IMR-90 (cell line): Measurements from ENCODE around the gene SLC4A4. TPM values are rescaled to one million over a fixed set of nuclear protein-coding genes. Genes with fewer than 3 reads are reported as not detected.

ENCODE experiments used
- ATAC-seq: fragments of 200-7000 bp; cut with Tn5 transposase; 2 replicates; pipeline ENCODE4 v1.9.1; 2020; ENCODE audit warnings: low read depth, mild to moderate bottlenecking, moderate library complexity
- BruUV-seq: library from RNA; stranded (reverse); fragments of 400-500 nt; replicated peaks from 2 replicates; lab custom pipeline; 2021; lab: Mats Ljungman, UMichigan
- CTCF ChIA-PET: fragments of 300-600 bp; formaldehyde crosslinking; extraction: SDS; loops from one replicate; lab custom pipeline; 2021; ENCODE audit warnings: antibody characterized with exemption; lab: Yijun Ruan, JAX
- POLR2A ChIA-PET: fragments of 300-600 bp; sonication (Branson Sonifier 250); formaldehyde crosslinking; loops from one replicate; lab custom pipeline; 2022; ENCODE audit warnings: antibody characterized with exemption; ENCODE audit not compliant: unreplicated experiment; lab: Charles Lee
- DNase-seq: peaks from one replicate; pipeline ENCODE4 v3.0.0; 2013
- H2AFZ ChIP-seq: replicated peaks from 2 replicates; pipeline ENCODE3; 2013; ENCODE audit warnings: low read length, mild to moderate bottlenecking; ENCODE audit not compliant: poor library complexity
- H2AK5ac ChIP-seq: 2 replicates; pipeline ENCODE4 v1.6.1; 2013; ENCODE audit warnings: low read depth, low read length, inconsistent platforms
- H2AK9ac ChIP-seq: replicated peaks from 2 replicates; pipeline ENCODE3; 2013; ENCODE audit warnings: mild to moderate bottlenecking, low read depth, low read length, moderate library complexity; ENCODE audit not compliant: poor library complexity
- H2BK120ac ChIP-seq: 2 replicates; pipeline ENCODE4 v1.6.1; 2013; ENCODE audit warnings: low read depth, low read length, inconsistent platforms
- H2BK15ac ChIP-seq: 3 replicates; pipeline ENCODE4 v1.6.1; 2013; ENCODE audit warnings: low read depth, low read length, inconsistent platforms
- H2BK20ac ChIP-seq: 2 replicates; pipeline ENCODE4 v1.6.1; 2013; ENCODE audit warnings: low read depth, mild to moderate bottlenecking, inconsistent platforms, low read length, moderate library complexity
- H2BK5ac ChIP-seq: 2 replicates; pipeline ENCODE4 v1.6.1; 2013; ENCODE audit warnings: mild to moderate bottlenecking, low read depth, low read length, inconsistent platforms; ENCODE audit not compliant: poor library complexity, severe bottlenecking
- H3K14ac ChIP-seq: replicated peaks from 2 replicates; pipeline ENCODE4 v1.6.1; 2013; ENCODE audit warnings: low read depth, low read length, inconsistent platforms
- H3K18ac ChIP-seq: 2 replicates; pipeline ENCODE4 v1.6.1; 2013; ENCODE audit warnings: low read depth, low read length, control low read depth
- H3K23ac ChIP-seq: 2 replicates; pipeline ENCODE4 v1.6.1; 2013; ENCODE audit warnings: low read depth, low read length, inconsistent platforms
- H3K27ac ChIP-seq: 2 replicates; pipeline ENCODE4 v1.5.1; 2013; ENCODE audit warnings: mild to moderate bottlenecking, control low read depth, low read length; ENCODE audit not compliant: insufficient read depth
- H3K27me3 ChIP-seq: 2 replicates; pipeline ENCODE4 v1.6.1; 2013; ENCODE audit warnings: low read length; ENCODE audit not compliant: control insufficient read depth, insufficient read depth
- H3K36me3 ChIP-seq: 2 replicates; pipeline ENCODE4 v1.6.1; 2013; ENCODE audit warnings: low read length, mixed read lengths; ENCODE audit not compliant: control insufficient read depth, insufficient read depth
- H3K4ac ChIP-seq: 2 replicates; pipeline ENCODE4 v1.6.1; 2013; ENCODE audit warnings: low read depth, low read length, inconsistent platforms
- H3K4me1 ChIP-seq: 2 replicates; pipeline ENCODE4 v1.6.1; 2013; ENCODE audit warnings: low read length, mixed read lengths; ENCODE audit not compliant: control insufficient read depth, insufficient read depth
- H3K4me2 ChIP-seq: 2 replicates; pipeline ENCODE4 v1.6.1; 2013; ENCODE audit warnings: low read depth, mild to moderate bottlenecking, control low read depth, low read length, moderate library complexity
- H3K4me3 ChIP-seq: 2 replicates; pipeline ENCODE4 v1.5.1; 2013; ENCODE audit warnings: low read depth, mild to moderate bottlenecking, control low read depth, low read length, moderate library complexity; ENCODE audit not compliant: insufficient read depth
- H3K56ac ChIP-seq: 2 replicates; pipeline ENCODE4 v1.6.1; 2013; ENCODE audit warnings: low read length, inconsistent platforms; ENCODE audit not compliant: insufficient read depth; ENCODE audit errors: extremely low read depth
- H3K79me1 ChIP-seq, 2 experiments: 2 replicates each; pipeline ENCODE4 v1.6.1; 2013; ENCODE audit warnings: low read length in 2 of 2, inconsistent platforms in 1 of 2, low read depth in 1 of 2
- H3K9ac ChIP-seq: 2 replicates; pipeline ENCODE4 v1.6.1; 2013; ENCODE audit warnings: low read depth, low read length, control low read depth
- H3K9me1 ChIP-seq: 2 replicates; pipeline ENCODE4 v1.6.1; 2013; ENCODE audit warnings: low read length, inconsistent platforms; ENCODE audit not compliant: insufficient read depth
- H3K9me3 ChIP-seq: 2 replicates; pipeline ENCODE4 v1.6.1; 2013; ENCODE audit warnings: low read length; ENCODE audit not compliant: control insufficient read depth, insufficient read depth
- H4K20me1 ChIP-seq: 2 replicates; pipeline ENCODE4 v1.6.1; 2013; ENCODE audit warnings: low read length, inconsistent platforms; ENCODE audit not compliant: insufficient read depth
- H4K5ac ChIP-seq: 2 replicates; pipeline ENCODE4 v1.6.1; 2013; ENCODE audit warnings: mild to moderate bottlenecking, low read depth, low read length, control low read depth
- H4K8ac ChIP-seq, 2 experiments: 2 replicates each; pipeline ENCODE4 v1.6.1; 2013; ENCODE audit warnings: low read depth in 2 of 2, low read length in 2 of 2, control low read depth in 1 of 2, inconsistent platforms in 1 of 2
- H4K91ac ChIP-seq: 2 replicates; pipeline ENCODE4 v1.6.1; 2013; ENCODE audit warnings: low read depth, low read length, inconsistent platforms; ENCODE audit not compliant: insufficient read depth
- BHLHE40 ChIP-seq: fragments of 150-350 bp; IDR thresholded peaks from 2 replicates; pipeline ENCODE4 v1.6.1; 2016; ENCODE audit warnings: mild to moderate bottlenecking, low read depth, low read length
- CEBPB ChIP-seq: IDR thresholded peaks from 2 replicates; pipeline ENCODE4 v1.6.1; 2012; ENCODE audit warnings: low read depth, low read length, improper control_type of control experiment
- CHD1 ChIP-seq: IDR thresholded peaks from 2 replicates; pipeline ENCODE4 v1.6.1; 2012; ENCODE audit warnings: low read depth, low read length, improper control_type of control experiment
- FOS ChIP-seq: fragments of 150-350 bp; IDR thresholded peaks from 2 replicates; pipeline ENCODE4 v1.6.1; 2016; ENCODE audit warnings: low read depth, low read length
- MAFK ChIP-seq: IDR thresholded peaks from 2 replicates; pipeline ENCODE4 v1.6.1; 2012; ENCODE audit warnings: low read depth, low read length, improper control_type of control experiment
- MAZ ChIP-seq: IDR thresholded peaks from 2 replicates; pipeline ENCODE4 v1.6.1; 2012; ENCODE audit warnings: low read depth, mild to moderate bottlenecking, low read length, improper control_type of control experiment, moderate library complexity, borderline replicate concordance
- MXI1 ChIP-seq: IDR thresholded peaks from 2 replicates; pipeline ENCODE4 v1.6.1; 2012; ENCODE audit warnings: low read depth, mild to moderate bottlenecking, low read length, moderate library complexity, borderline replicate concordance
- NFE2L2 ChIP-seq: fragments of 150-350 bp; IDR thresholded peaks from 2 replicates; pipeline ENCODE4 v1.6.1; 2016; ENCODE audit warnings: low read depth, mild to moderate bottlenecking, low read length
- POLR2A ChIP-seq: IDR thresholded peaks from 2 replicates; pipeline ENCODE4 v1.6.1; 2012; ENCODE audit warnings: mild to moderate bottlenecking, low read depth, low read length
- RAD21 ChIP-seq: IDR thresholded peaks from 2 replicates; pipeline ENCODE4 v1.6.1; 2012; ENCODE audit warnings: low read length, improper control_type of control experiment
- RCOR1 ChIP-seq: IDR thresholded peaks from 2 replicates; pipeline ENCODE4 v1.6.1; 2012; ENCODE audit warnings: mild to moderate bottlenecking, low read length, improper control_type of control experiment; ENCODE audit not compliant: insufficient replicate concordance
- RFX5 ChIP-seq: IDR thresholded peaks from 2 replicates; pipeline ENCODE4 v1.8.0; 2012; ENCODE audit warnings: low read depth, mild to moderate bottlenecking, low read length, moderate library complexity
- SMC3 ChIP-seq: fragments of 150-350 bp; IDR thresholded peaks from 2 replicates; pipeline ENCODE4 v1.6.1; 2016; ENCODE audit warnings: low read depth, mild to moderate bottlenecking, antibody characterized with exemption, low read length, moderate library complexity
- WGBS, 2 experiments: methylation state at CpG; one replicate each; pipeline versions ENCODE4 v1.1.5 to v1.1.7; 2013; ENCODE audit warnings: missing lambda C conversion rate in 2 of 2; ENCODE audit not compliant: insufficient read length in 1 of 2; ENCODE audit errors: extremely low coverage in 2 of 2; 5-methylcytosine and 5-hydroxymethylcytosine counted together
- dilution Hi-C: fragments of 300-500 bp; cut with HindIII; formaldehyde crosslinking; loops from one replicate; pipeline ENCODE4 v1.14.3; 2018; ENCODE audit warnings: low sequenced_read_pairs; ENCODE audit not compliant: unreplicated experiment
- in situ Hi-C: fragments of 300-500 bp; cut with MboI; formaldehyde crosslinking; loops from 3 replicates; pipeline ENCODE4 v1.14.3; 2019; ENCODE audit warnings: low sequenced_read_pairs, inconsistent platforms, mixed read lengths
- intact Hi-C: fragments of 100-400 bp; cut with micrococcal nuclease; formaldehyde crosslinking; loops from 2 replicates; pipeline ENCODE4 v1.10.0; 2022
- polyA plus RNA-seq, 3 experiments: library from polyadenylated mRNA; depleted of rRNA; stranded (reverse); fragments of >200 nt; gene quantifications; 2 replicates each; pipeline ENCODE4 v1.2.3, GENCODE V29; 2012; ENCODE audit warnings: low replicate concordance in 1 of 3
- total RNA-seq: library from RNA; depleted of rRNA; stranded (reverse); fragments of >200 nt; gene quantifications from 2 replicates; pipeline ENCODE4 v1.2.3, GENCODE V29; 2012
- TF ChIP-seq, protein P1 (sequence below): fragments of 150-350 bp; IDR thresholded peaks from 2 replicates; pipeline ENCODE4 v1.6.1; 2017; ENCODE audit warnings: mild to moderate bottlenecking, antibody characterized with exemption, low read length, low read depth
- TF ChIP-seq, protein P2 (sequence below): fragments of 150-350 bp; IDR thresholded peaks from 2 replicates; pipeline ENCODE4 v1.6.1; 2016; ENCODE audit warnings: low read depth, mild to moderate bottlenecking, low read length, moderate library complexity, borderline replicate concordance
- TF ChIP-seq, protein P3 (sequence below): conservative IDR thresholded peaks from 2 replicates; pipeline ENCODE4 v1.5.1; 2012; ENCODE audit warnings: mild to moderate bottlenecking, low read depth, low read length, improper control_type of control experiment

Gene SLC4A4
- total and polyA plus RNA-seq, 2 of the 4 experiments (the other 2 are of a cell fraction), result 5.6 to 16.8 TPM

DNA sequence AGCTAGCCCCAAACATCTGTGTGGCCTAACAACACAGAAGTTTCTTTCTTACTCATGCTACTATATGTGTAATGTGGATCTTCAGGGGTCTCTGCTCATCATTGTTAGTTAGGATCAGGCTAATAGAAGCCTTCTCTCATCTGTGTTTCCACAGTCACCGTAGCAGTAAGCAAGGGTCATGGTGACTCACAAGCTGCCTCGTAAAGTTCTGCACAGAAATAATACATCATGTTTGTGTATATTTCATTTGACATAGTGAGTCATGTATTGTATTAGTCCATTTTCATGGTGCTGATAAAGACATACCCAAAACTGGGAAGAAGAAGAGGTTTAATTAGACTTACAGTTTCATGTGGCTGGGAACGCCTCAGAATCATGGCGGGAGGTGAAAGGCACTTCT, 38.7 kb downstream of the SLC4A4 start:
- in situ Hi-C loops, result loop anchor here (25.0 kb wide), 1 partner anchor 335 kb away; no protein-coding TSS in a partner anchor
- Histone ChIP-seq H3K56ac (no peak overlapping the region), H3K18ac (peak overlapping the region; percentile 14; the same call in 1 of the 2 replicates), H2AK5ac (0 out of 2 replicates have a peak overlapping the region, but pooled peaks have one; percentile 31), H3K9me1 (0 out of 2 replicates have a peak, but pooled peaks cover 2% of the 10 kb centered on the region), H2BK20ac (no peak overlapping the region; the same call in 1 of the 2 replicates), H3K9ac (no peak overlapping the region), H2BK5ac (no peak overlapping the region), H3K9me3 (no peaks in the 10 kb centered on the region), H4K5ac (no peak overlapping the region), H2AFZ (no peak overlapping the region), H3K4me3 (no peak overlapping the region), H3K23ac (peak overlapping the region; percentile 19), H3K4ac (0 out of 2 replicates have a peak overlapping the region, but pooled peaks have one; percentile 2), H3K4me2 (no peak overlapping the region), H2BK15ac (no peak overlapping the region), H3K27ac (no peak overlapping the region), H4K91ac (no peak overlapping the region), H3K4me1 (peaks cover 6% of the 10 kb centered on the region; the same call in 1 of the 2 replicates), H2BK120ac (no peak overlapping the region), H3K14ac (peak overlapping the region; percentile 18; the same call in 1 of the 2 replicates), H3K27me3 (no peaks in the 10 kb centered on the region), H4K20me1 (no peaks in the 10 kb centered on the region; the same call in 1 of the 2 replicates), H2AK9ac (no peak overlapping the region), H4K8ac (no peak overlapping the region), H3K36me3 (peaks cover 13% of the 10 kb centered on the region; the same call in 1 of the 2 replicates), H3K79me1 (peaks cover 16 to 35% of the 10 kb centered on the region in 2 experiments)
- dilution Hi-C loops, result no loop called here
- intact Hi-C loops, result loop anchor here (5.0 kb wide), 1 partner anchor 145 kb away; no protein-coding TSS in a partner anchor
- no peak for TF ChIP-seq RFX5
- TF ChIP-seq, protein P1, sequence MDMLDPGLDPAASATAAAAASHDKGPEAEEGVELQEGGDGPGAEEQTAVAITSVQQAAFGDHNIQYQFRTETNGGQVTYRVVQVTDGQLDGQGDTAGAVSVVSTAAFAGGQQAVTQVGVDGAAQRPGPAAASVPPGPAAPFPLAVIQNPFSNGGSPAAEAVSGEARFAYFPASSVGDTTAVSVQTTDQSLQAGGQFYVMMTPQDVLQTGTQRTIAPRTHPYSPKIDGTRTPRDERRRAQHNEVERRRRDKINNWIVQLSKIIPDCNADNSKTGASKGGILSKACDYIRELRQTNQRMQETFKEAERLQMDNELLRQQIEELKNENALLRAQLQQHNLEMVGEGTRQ, result no peak
- no peak for TF ChIP-seq NFE2L2
- no peak for TF ChIP-seq CHD1
- TF ChIP-seq, protein P2, sequence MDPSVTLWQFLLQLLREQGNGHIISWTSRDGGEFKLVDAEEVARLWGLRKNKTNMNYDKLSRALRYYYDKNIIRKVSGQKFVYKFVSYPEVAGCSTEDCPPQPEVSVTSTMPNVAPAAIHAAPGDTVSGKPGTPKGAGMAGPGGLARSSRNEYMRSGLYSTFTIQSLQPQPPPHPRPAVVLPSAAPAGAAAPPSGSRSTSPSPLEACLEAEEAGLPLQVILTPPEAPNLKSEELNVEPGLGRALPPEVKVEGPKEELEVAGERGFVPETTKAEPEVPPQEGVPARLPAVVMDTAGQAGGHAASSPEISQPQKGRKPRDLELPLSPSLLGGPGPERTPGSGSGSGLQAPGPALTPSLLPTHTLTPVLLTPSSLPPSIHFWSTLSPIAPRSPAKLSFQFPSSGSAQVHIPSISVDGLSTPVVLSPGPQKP, result no peak
- TF ChIP-seq CEBPB, result peak; percentile 40; the same call in 1 of the 2 replicates
- TF ChIP-seq RAD21, result no peak
- TF ChIP-seq MAZ, result no peak
- peak; percentile 45; the same call in 1 of the 2 replicates for TF ChIP-seq BHLHE40
- TF ChIP-seq MAFK, result no peak
- TF ChIP-seq MXI1, result no peak
- peak; percentile 99 for TF ChIP-seq FOS
- no peak for TF ChIP-seq POLR2A
- TF ChIP-seq, protein P3, sequence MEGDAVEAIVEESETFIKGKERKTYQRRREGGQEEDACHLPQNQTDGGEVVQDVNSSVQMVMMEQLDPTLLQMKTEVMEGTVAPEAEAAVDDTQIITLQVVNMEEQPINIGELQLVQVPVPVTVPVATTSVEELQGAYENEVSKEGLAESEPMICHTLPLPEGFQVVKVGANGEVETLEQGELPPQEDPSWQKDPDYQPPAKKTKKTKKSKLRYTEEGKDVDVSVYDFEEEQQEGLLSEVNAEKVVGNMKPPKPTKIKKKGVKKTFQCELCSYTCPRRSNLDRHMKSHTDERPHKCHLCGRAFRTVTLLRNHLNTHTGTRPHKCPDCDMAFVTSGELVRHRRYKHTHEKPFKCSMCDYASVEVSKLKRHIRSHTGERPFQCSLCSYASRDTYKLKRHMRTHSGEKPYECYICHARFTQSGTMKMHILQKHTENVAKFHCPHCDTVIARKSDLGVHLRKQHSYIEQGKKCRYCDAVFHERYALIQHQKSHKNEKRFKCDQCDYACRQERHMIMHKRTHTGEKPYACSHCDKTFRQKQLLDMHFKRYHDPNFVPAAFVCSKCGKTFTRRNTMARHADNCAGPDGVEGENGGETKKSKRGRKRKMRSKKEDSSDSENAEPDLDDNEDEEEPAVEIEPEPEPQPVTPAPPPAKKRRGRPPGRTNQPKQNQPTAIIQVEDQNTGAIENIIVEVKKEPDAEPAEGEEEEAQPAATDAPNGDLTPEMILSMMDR, result no peak
- peak; percentile 40 for TF ChIP-seq RCOR1
- TF ChIP-seq SMC3, result peak; percentile 9; the same call in 1 of the 2 replicates
- WGBS, 2 experiments, result no CpG with 5 or more reads among the region's 4 CpGs
- BruUV-seq, result no TSS peak
- ChIA-PET CTCF (no interaction called here), POLR2A (no interaction called here)
- DNase-seq, result peak; percentile 95
- peak; percentile 89 for ATAC-seq
